Loucy (cell line): ENCODE results near the gene VPS8.

ENCODE experiments used
- H2AFZ ChIP-seq: fragments of 200-600 bp; sonication (generic); 2 replicates; pipeline ENCODE4 v1.6.0; 2016; ENCODE audit warnings: antibody characterized with exemption, mild to moderate bottlenecking, low read length, moderate library complexity
- H3F3A ChIP-seq: fragments of 200-600 bp; 2 replicates; pipeline ENCODE4 v1.6.0; 2016; ENCODE audit warnings: antibody characterized with exemption, low read depth, mild to moderate bottlenecking
- H3K27me3 ChIP-seq: fragments of 200-600 bp; sonication (generic); 2 replicates; pipeline ENCODE4 v1.6.1; 2014; ENCODE audit warnings: low read length, mild to moderate bottlenecking; ENCODE audit not compliant: insufficient read depth, poor library complexity, severe bottlenecking
- H3K36me3 ChIP-seq: fragments of 200-600 bp; sonication (generic); 2 replicates; pipeline ENCODE4 v1.6.1; 2016; ENCODE audit warnings: low read length; ENCODE audit not compliant: insufficient read depth
- H3K4me1 ChIP-seq: fragments of 200-600 bp; sonication (generic); 2 replicates; pipeline ENCODE4 v1.5.1; 2014; ENCODE audit warnings: low read length, mild to moderate bottlenecking; ENCODE audit not compliant: insufficient read depth, poor library complexity, severe bottlenecking
- H3K4me2 ChIP-seq: fragments of 200-600 bp; sonication (generic); 2 replicates; pipeline ENCODE4 v1.6.0; 2014; ENCODE audit warnings: antibody characterized with exemption, low read length, low read depth, mild to moderate bottlenecking; ENCODE audit not compliant: poor library complexity, severe bottlenecking
- H3K4me3 ChIP-seq: fragments of 200-600 bp; sonication (generic); 2 replicates; pipeline ENCODE4 v1.5.1; 2014; ENCODE audit warnings: low read length, mild to moderate bottlenecking, mixed read lengths; ENCODE audit not compliant: poor library complexity, severe bottlenecking
- H3K79me2 ChIP-seq: fragments of 200-600 bp; sonication (generic); 2 replicates; pipeline ENCODE4 v1.6.1; 2014; ENCODE audit warnings: low read length; ENCODE audit not compliant: insufficient read depth
- H3K9ac ChIP-seq: fragments of 200-600 bp; sonication (generic); 2 replicates; pipeline ENCODE4 v1.6.0; 2014; ENCODE audit warnings: mild to moderate bottlenecking, low read depth, low read length, moderate library complexity; ENCODE audit not compliant: poor library complexity, severe bottlenecking
- H3K9me2 ChIP-seq: fragments of 200-600 bp; sonication (generic); replicated peaks from 2 replicates; pipeline ENCODE4 v1.6.1; 2016; ENCODE audit warnings: low read depth, low read length, mixed read lengths
- H3K9me3 ChIP-seq: fragments of 200-600 bp; sonication (generic); 2 replicates; pipeline ENCODE4 v1.6.1; 2014; ENCODE audit warnings: mild to moderate bottlenecking, antibody characterized with exemption, low read length, low read depth; ENCODE audit not compliant: insufficient read depth
- H4K20me1 ChIP-seq: fragments of 200-600 bp; sonication (generic); 2 replicates; pipeline ENCODE4 v1.6.0; 2014; ENCODE audit warnings: antibody characterized with exemption, low read length, mild to moderate bottlenecking; ENCODE audit not compliant: insufficient read depth, poor library complexity, severe bottlenecking
- EZH2phosphoT487 ChIP-seq: fragments of 200-600 bp; IDR thresholded peaks from 2 replicates; pipeline ENCODE4 v1.6.1; 2018; ENCODE audit warnings: antibody characterized with exemption, mild to moderate bottlenecking, moderate library complexity, borderline replicate concordance
- TF ChIP-seq, protein P1 (sequence below): fragments of 200-600 bp; sonication (generic); conservative IDR thresholded peaks from 2 replicates; pipeline ENCODE4 v1.5.1; 2014; ENCODE audit warnings: mild to moderate bottlenecking, antibody characterized with exemption, low read length

VPS8 gene

DNA sequence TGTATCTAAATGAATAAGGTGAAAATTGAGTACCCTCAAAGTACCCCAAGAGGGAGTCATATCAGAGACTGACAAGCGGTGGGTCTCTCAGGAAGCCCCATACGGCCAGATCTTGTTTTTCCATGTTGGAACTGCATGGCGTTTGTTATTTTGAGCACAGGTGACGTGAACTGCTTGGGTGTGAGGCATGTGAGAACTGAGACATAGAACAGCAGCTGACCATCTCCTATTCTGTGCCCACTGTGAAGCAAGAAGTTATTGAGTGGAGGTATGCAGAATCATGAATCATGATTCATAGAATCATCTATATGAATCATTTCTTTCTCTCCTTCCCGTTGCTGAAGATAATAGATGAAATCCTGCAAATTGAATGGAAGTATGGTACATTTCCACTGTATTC is 4.6 kb downstream of the VPS8 start:
- H3K9me3 ChIP-seq: no peaks in the 10 kb centered on the region
- no peak for TF ChIP-seq EZH2phosphoT487
- TF ChIP-seq, protein P1, sequence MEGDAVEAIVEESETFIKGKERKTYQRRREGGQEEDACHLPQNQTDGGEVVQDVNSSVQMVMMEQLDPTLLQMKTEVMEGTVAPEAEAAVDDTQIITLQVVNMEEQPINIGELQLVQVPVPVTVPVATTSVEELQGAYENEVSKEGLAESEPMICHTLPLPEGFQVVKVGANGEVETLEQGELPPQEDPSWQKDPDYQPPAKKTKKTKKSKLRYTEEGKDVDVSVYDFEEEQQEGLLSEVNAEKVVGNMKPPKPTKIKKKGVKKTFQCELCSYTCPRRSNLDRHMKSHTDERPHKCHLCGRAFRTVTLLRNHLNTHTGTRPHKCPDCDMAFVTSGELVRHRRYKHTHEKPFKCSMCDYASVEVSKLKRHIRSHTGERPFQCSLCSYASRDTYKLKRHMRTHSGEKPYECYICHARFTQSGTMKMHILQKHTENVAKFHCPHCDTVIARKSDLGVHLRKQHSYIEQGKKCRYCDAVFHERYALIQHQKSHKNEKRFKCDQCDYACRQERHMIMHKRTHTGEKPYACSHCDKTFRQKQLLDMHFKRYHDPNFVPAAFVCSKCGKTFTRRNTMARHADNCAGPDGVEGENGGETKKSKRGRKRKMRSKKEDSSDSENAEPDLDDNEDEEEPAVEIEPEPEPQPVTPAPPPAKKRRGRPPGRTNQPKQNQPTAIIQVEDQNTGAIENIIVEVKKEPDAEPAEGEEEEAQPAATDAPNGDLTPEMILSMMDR: no peak
- H3K4me3 ChIP-seq: no peak overlapping the region
- no peaks in the 10 kb centered on the region for H3K9me2 ChIP-seq
- no peaks in the 10 kb centered on the region for H3F3A ChIP-seq
- no peaks in the 10 kb centered on the region for H3K27me3 ChIP-seq
- no peaks in the 10 kb centered on the region for H4K20me1 ChIP-seq
- H3K9ac ChIP-seq: no peak overlapping the region
- peaks cover 55% of the 10 kb centered on the region for H3K4me1 ChIP-seq
- no peaks in the 10 kb centered on the region for H3K36me3 ChIP-seq
- peaks cover 31% of the 10 kb centered on the region for H3K79me2 ChIP-seq
- H2AFZ ChIP-seq: no peak overlapping the region
- H3K4me2 ChIP-seq: peak overlapping the region; percentile 47

DNA sequence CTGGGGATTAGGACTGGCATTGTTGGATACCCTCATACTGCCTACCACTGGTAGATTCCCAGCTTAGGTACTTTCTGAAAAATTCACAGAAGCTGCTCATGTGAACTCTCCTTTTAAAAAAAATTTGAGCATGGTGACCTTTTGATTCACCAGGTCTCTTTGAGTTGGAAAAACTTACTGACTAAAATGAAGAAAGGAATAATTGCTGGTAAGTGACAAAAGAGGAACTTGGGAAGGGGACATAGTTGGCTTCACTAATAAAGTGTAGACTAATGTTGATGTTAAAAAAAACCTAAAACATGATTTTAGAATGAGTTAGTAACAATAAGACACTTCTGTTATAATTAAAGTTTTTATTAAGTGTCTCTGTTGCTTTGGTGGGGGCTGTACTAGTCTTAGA is 8.6 kb downstream of the VPS8 start:
- Histone ChIP-seq H3K27me3 (no peaks in the 10 kb centered on the region), H3K4me3 (no peak overlapping the region), H3K79me2 (no peaks in the 10 kb centered on the region), H3K4me1 (peaks cover 26% of the 10 kb centered on the region), H3K9me2 (no peaks in the 10 kb centered on the region), H3K9me3 (no peaks in the 10 kb centered on the region), H3K9ac (no peak overlapping the region), H2AFZ (no peak overlapping the region), H3F3A (no peaks in the 10 kb centered on the region), H4K20me1 (no peaks in the 10 kb centered on the region), H3K4me2 (no peak overlapping the region), H3K36me3 (no peaks in the 10 kb centered on the region)
- TF ChIP-seq, protein P1: no peak
- no peak for TF ChIP-seq EZH2phosphoT487

DNA sequence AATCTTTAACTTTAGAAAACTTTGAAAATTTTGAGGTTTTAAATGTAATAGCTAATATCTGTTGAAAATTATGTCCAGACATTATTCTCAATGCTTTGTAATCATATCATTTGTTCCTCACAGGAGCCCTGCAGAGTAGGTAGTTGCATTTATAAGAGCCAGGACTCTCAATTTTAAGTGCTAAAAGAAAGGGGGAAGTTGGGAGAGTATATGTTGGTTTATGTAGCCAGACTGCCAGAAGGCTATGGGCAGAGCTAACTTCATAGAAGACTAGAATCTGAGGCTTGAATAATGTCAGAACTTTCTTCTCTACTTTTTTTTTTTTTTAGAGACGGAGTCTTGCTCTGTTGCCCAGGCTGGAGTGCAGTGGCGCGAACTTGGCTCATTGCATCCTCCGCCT is 9.1 kb downstream of the VPS8 start:
- Histone ChIP-seq H3K4me2 (no peak overlapping the region), H3K79me2 (no peaks in the 10 kb centered on the region), H4K20me1 (no peaks in the 10 kb centered on the region), H3K36me3 (no peaks in the 10 kb centered on the region), H3K9me2 (no peaks in the 10 kb centered on the region), H3K4me3 (no peak overlapping the region), H3K9ac (no peak overlapping the region), H3K9me3 (no peaks in the 10 kb centered on the region), H3K27me3 (no peaks in the 10 kb centered on the region), H2AFZ (no peak overlapping the region), H3F3A (no peaks in the 10 kb centered on the region), H3K4me1 (peaks cover 21% of the 10 kb centered on the region)
- TF ChIP-seq EZH2phosphoT487: no peak
- TF ChIP-seq, protein P1: no peak
